ENCODE data around the gene MYBPC1.
A peak's percentile ranks its signal among the peaks of the same experiment; 100 is the strongest.

The MYBPC1 gene

GRCh38 chr12:101697197-101697929 is 102.6 kb downstream of the MYBPC1 start, which contains the start of gene CHPT1:
Gene CHPT1, plus strand, starts transcription at chr12:101697640. Its CDS starts 222 bp downstream, at chr12:101697862.
- TF ChIP-seq, protein P1, sequence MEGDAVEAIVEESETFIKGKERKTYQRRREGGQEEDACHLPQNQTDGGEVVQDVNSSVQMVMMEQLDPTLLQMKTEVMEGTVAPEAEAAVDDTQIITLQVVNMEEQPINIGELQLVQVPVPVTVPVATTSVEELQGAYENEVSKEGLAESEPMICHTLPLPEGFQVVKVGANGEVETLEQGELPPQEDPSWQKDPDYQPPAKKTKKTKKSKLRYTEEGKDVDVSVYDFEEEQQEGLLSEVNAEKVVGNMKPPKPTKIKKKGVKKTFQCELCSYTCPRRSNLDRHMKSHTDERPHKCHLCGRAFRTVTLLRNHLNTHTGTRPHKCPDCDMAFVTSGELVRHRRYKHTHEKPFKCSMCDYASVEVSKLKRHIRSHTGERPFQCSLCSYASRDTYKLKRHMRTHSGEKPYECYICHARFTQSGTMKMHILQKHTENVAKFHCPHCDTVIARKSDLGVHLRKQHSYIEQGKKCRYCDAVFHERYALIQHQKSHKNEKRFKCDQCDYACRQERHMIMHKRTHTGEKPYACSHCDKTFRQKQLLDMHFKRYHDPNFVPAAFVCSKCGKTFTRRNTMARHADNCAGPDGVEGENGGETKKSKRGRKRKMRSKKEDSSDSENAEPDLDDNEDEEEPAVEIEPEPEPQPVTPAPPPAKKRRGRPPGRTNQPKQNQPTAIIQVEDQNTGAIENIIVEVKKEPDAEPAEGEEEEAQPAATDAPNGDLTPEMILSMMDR (IDR thresholded peaks at IDR 0.05; ENCODE audit: borderline replicate concordance, insufficient read depth, low read depth, low read length), result no peak
- peak within 1 kb of the TSS; percentile 83 for H3K4me3 ChIP-seq (ENCODE audit: low read depth, low read length)

DNA sequence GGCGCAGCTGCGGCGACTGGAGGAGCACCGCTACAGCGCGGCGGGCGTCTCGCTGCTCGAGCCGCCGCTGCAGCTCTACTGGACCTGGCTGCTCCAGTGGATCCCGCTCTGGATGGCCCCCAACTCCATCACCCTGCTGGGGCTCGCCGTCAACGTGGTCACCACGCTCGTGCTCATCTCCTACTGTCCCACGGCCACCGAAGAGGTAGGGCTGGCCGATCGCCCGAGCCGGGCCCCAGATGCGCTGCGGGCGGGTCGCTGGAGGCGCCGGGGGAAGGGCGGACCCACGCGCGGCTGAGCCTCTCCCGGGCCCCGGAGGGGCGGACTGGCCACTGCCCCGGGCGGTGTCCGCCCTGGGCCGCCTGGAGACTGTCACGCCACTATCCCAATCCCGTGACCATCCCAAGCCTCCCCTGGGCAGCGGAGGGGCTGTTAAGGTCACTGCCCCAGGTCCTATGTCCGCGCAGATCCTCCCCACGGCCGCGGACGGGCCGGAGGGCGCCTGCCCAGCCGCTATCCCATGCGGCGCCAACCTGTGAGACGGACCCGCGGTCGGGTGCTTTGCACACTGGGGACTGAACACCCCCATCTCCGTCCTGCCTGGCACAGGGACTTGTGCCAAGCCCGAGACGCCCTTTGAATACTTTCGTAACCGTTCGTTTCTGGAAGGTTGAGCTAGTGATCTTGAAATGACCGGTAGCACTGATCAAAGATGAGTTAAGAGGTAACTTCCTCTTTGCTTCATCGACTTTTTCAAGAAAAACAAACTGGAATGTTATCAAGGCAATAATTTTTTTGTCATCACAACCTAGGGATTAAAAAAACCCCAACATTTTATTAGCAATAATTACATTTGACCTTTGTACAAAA is 103.4 kb downstream of the MYBPC1 start:
- peak overlapping the region; percentile 83 for H3K4me3 ChIP-seq (ENCODE audit: low read depth, low read length)

DNA sequence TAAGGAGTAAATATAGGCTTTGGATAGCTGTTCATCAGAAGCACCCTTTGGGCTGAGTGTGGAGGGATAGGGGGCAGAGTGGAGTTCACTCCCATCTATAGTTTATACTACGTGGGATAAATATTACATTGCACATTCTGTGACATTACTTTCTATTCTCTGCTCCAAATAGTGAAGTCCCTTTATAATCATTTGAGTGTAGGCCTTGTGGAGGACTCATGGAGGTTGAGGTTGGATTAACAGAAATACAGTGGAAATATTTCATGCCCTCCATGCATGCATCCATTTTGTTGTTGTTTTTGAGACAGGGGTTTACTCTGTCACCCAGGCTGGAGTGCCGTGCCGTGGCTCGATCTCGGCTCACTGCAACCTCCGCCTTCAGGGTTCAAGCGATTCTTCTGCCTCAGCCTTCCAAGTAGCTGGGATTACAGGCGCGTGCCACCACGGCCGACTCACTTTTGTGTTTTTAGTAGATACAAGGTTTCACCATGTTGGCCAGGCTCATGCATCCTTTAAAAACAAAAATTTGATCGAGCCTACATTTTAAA is 104.1 kb downstream of the MYBPC1 start:
- TF ChIP-seq, protein P1 (IDR thresholded peaks at IDR 0.05; ENCODE audit: borderline replicate concordance, insufficient read depth, low read depth, low read length), result no peak
- no peak overlapping the region for H3K4me3 ChIP-seq (ENCODE audit: low read depth, low read length)

More for the DNA sequence above, 103.4 kb downstream of the MYBPC1 start:
- TF ChIP-seq, protein P1 (IDR thresholded peaks at IDR 0.05; ENCODE audit: borderline replicate concordance, insufficient read depth, low read depth, low read length), result no peak

DNA sequence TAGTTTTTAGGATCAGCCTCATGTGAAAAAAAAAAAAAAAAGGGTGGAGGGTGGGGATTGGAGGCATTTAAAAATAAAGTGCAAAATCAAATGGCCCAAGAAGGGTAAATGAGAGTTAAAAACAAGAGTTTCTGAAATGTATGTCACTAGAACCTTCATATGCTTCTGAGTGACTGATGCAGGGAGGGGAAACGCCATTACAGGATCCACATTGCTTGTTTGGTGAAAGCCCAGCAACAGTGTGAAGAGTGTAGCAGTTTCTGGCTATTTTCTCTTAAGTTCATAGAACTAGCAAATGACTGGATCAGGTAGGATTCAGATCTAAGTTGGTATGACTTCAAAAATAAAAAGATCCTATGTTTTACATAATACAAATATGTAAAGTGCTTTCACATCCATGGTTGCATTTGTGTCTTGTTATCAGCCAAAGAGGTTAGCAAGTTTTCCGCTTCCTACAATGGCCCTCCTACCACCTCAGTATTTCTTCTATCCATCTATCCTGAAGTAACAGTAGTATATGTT is 105.6 kb downstream of the MYBPC1 start:
- TF ChIP-seq, protein P1 (IDR thresholded peaks at IDR 0.05; ENCODE audit: borderline replicate concordance, insufficient read depth, low read depth, low read length), result no peak
- H3K4me3 ChIP-seq (ENCODE audit: low read depth, low read length), result no peak overlapping the region

DNA sequence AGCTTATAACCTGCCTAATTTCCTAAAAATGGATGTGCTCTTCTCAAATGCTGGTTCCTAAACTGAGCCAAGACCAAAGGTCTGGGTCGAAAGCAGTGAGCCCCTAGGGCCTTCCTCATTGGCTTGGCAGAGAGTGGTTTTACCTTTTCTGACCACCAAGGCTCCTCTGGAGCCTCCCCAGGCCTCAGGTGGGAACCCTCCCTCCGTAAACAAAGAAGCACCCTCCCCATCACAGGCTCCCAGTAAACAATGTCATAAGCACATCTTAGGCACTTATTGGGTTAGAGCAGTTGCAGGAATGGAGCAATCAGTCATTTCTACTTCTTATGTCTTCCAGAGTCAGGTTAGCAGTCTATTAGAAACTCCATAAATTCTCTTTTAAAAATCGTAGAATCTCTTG is 108.7 kb downstream of the MYBPC1 start:
- TF ChIP-seq, protein P1 (IDR thresholded peaks at IDR 0.05; ENCODE audit: borderline replicate concordance, insufficient read depth, low read depth, low read length), result no peak
- no peak overlapping the region for H3K4me3 ChIP-seq (ENCODE audit: low read depth, low read length)

- no peak overlapping the region for H3K4me3 ChIP-seq (ENCODE audit: low read depth, low read length)
- TF ChIP-seq, protein P1 (IDR thresholded peaks at IDR 0.05; ENCODE audit: borderline replicate concordance, insufficient read depth, low read depth, low read length), result no peak
Measured at GRCh38 chr12:101706403-101706802, 111.6 kb downstream of the MYBPC1 start.
